PC-9 (cell line): Measurements from ENCODE around the gene ACOX1. TPM values are rescaled to one million over a fixed set of nuclear protein-coding genes. Genes with fewer than 3 reads are reported as not detected.

Experiments
- BruUV-seq: library from RNA; stranded (reverse); fragments of 400-500 nt; replicated peaks from 2 replicates; lab custom pipeline; 2021; lab: Mats Ljungman, UMichigan
- CTCF ChIA-PET: fragments of 300-600 bp; sonication (Branson Sonifier 250); formaldehyde crosslinking; loops from one replicate; lab custom pipeline; 2022; ENCODE audit warnings: antibody characterized with exemption; lab: Charles Lee
- POLR2A ChIA-PET: fragments of 300-600 bp; sonication (Branson Sonifier 250); formaldehyde crosslinking; loops from one replicate; lab custom pipeline; 2022; ENCODE audit warnings: antibody characterized with exemption; ENCODE audit not compliant: unreplicated experiment; lab: Charles Lee
- DNase-seq, 2 experiments: peaks; one replicate each; pipeline versions ENCODE4 v3.0.0 to v3.0.0-alpha.2; 2015 to 2022; ENCODE audit warnings: mixed read lengths in 1 of 2
- H2AFZ ChIP-seq: fragments of 200-600 bp; sonication (generic); 2 replicates; pipeline ENCODE4 v1.8.1; 2017; ENCODE audit warnings: antibody characterized with exemption
- H3F3A ChIP-seq: fragments of 200-600 bp; sonication (generic); 2 replicates; pipeline ENCODE4 v1.8.1; 2017; ENCODE audit warnings: antibody characterized with exemption, mild to moderate bottlenecking, low read depth; ENCODE audit not compliant: insufficient read depth
- H3K27ac ChIP-seq: fragments of 200-600 bp; sonication (generic); 2 replicates; pipeline ENCODE4 v1.6.1; 2016; ENCODE audit warnings: mixed run types
- H3K27me3 ChIP-seq: fragments of 200-600 bp; sonication (generic); 2 replicates; pipeline ENCODE4 v1.6.1; 2016; ENCODE audit warnings: low read depth, mixed run types; ENCODE audit not compliant: insufficient read depth
- H3K36me3 ChIP-seq: fragments of 200-600 bp; sonication (generic); 2 replicates; pipeline ENCODE4 v1.6.1; 2016; ENCODE audit warnings: low read depth, mixed run types
- H3K4me1 ChIP-seq: fragments of 200-600 bp; sonication (generic); replicated peaks from 2 replicates; pipeline ENCODE4 v1.6.1; 2016; ENCODE audit warnings: mixed run types; ENCODE audit not compliant: insufficient read depth
- H3K4me2 ChIP-seq: fragments of 200-600 bp; sonication (generic); 2 replicates; pipeline ENCODE4 v1.6.1; 2017; ENCODE audit warnings: mixed run types
- H3K4me3 ChIP-seq: fragments of 200-600 bp; sonication (generic); 2 replicates; pipeline ENCODE4 v1.6.1; 2016; ENCODE audit warnings: mixed run types
- H3K79me2 ChIP-seq: fragments of 200-600 bp; sonication (generic); 2 replicates; pipeline ENCODE4 v1.6.1; 2017; ENCODE audit warnings: low read depth, mixed run types
- H3K9me2 ChIP-seq: fragments of 200-600 bp; sonication (generic); 2 replicates; pipeline ENCODE4 v1.8.1; 2017; ENCODE audit warnings: mild to moderate bottlenecking; ENCODE audit not compliant: insufficient read depth
- H3K9me3 ChIP-seq: fragments of 200-600 bp; sonication (generic); 2 replicates; pipeline ENCODE4 v1.8.1; 2016; ENCODE audit warnings: low read depth; ENCODE audit not compliant: insufficient read depth
- H4K20me1 ChIP-seq: fragments of 200-600 bp; sonication (generic); 2 replicates; pipeline ENCODE4 v1.8.1; 2017; ENCODE audit not compliant: insufficient read depth
- CTCF ChIP-seq: fragments of 200-600 bp; sonication (generic); conservative IDR thresholded peaks from 2 replicates; pipeline ENCODE4 v1.6.1; 2017; ENCODE audit warnings: mixed run types, antibody characterized with exemption, mild to moderate bottlenecking, moderate library complexity
- EZH2 ChIP-seq: fragments of 200-600 bp; sonication (generic); IDR thresholded peaks from 2 replicates; pipeline ENCODE4 v1.8.0; 2017; ENCODE audit warnings: antibody characterized with exemption, low read depth
- intact Hi-C: fragments of 100-400 bp; cut with micrococcal nuclease; formaldehyde crosslinking; loops from one replicate; pipeline ENCODE4 v1.10.0; 2022; ENCODE audit not compliant: unreplicated experiment
- total RNA-seq: library from RNA; stranded (reverse); gene quantifications from 2 replicates; pipeline ENCODE4 v1.2.3, GENCODE V29; 2021

The ACOX1 gene
- total RNA-seq, 1 experiment from 2014 or later = 35.5 TPM

- POLR2A ChIA-PET = no interaction called here
- no TSS peak for BruUV-seq
Observed at GRCh38 chr17:76004750-76005262, 25.8 kb upstream of the ACOX1 start.

GRCh38 chr17:76003915-76004314 lies 24.9 kb upstream of the ACOX1 start:
- no peaks in the 10 kb centered on the region for H3K9me3 ChIP-seq
- H4K20me1 ChIP-seq = no peaks in the 10 kb centered on the region
- no peaks in the 10 kb centered on the region for H3K79me2 ChIP-seq
- no peak overlapping the region for H3K27ac ChIP-seq
- peaks cover 28% of the 10 kb centered on the region for H3F3A ChIP-seq
- TF ChIP-seq CTCF = no peak
- intact Hi-C loops = loop anchor here (10.0 kb wide), 1 partner anchor 229 kb away; a partner anchor contains a TSS
- no peak overlapping the region for H3K4me2 ChIP-seq
- no peak overlapping the region for H2AFZ ChIP-seq
- H3K4me3 ChIP-seq = no peak overlapping the region
- no peaks in the 10 kb centered on the region for H3K36me3 ChIP-seq
- H3K4me1 ChIP-seq = peaks cover 14% of the 10 kb centered on the region
- no peaks in the 10 kb centered on the region for H3K9me2 ChIP-seq
- no peaks in the 10 kb centered on the region for H3K27me3 ChIP-seq
- no TSS peak for BruUV-seq
- ChIA-PET CTCF (interaction anchor here (0.5 to 0.7 kb wide), 3 partner anchors 60 to 396 kb away, joined by 3 to 6 read pairs (median 3); no protein-coding TSS in a partner anchor), POLR2A (interaction anchor here (0.6 kb wide), 1 partner anchor 25 kb away, joined by 3 read pairs; the partner anchor contains the start of genes ACOX1 and TEN1)
- DNase-seq = no peak

More at GRCh38 chr17:76004750-76005262, 25.8 kb upstream of the ACOX1 start:
- no peak overlapping the region for H3K4me3 ChIP-seq
- peaks cover 22% of the 10 kb centered on the region for H3F3A ChIP-seq
- H3K27me3 ChIP-seq = no peaks in the 10 kb centered on the region
- TF ChIP-seq EZH2 = no peak
- TF ChIP-seq CTCF = no peak
- no peaks in the 10 kb centered on the region for H3K9me3 ChIP-seq
- CTCF ChIA-PET = interaction anchor here (0.5 to 1.1 kb wide), 2 partner anchors 99 to 284 kb away, joined by 3 to 8 read pairs; no protein-coding TSS in a partner anchor
- H3K79me2 ChIP-seq = no peaks in the 10 kb centered on the region
- no peaks in the 10 kb centered on the region for H3K9me2 ChIP-seq
- peaks cover 5% of the 10 kb centered on the region for H3K4me1 ChIP-seq
- no peak overlapping the region for H2AFZ ChIP-seq
- H3K36me3 ChIP-seq = no peaks in the 10 kb centered on the region
- intact Hi-C loops = loop anchor here (1.0 to 10.0 kb wide), 2 partner anchors 100 to 230 kb away; a partner anchor contains a TSS
- H3K27ac ChIP-seq = no peak overlapping the region
- no peak overlapping the region for H3K4me2 ChIP-seq
- no peaks in the 10 kb centered on the region for H4K20me1 ChIP-seq
- DNase-seq = no peak

- H3K79me2 ChIP-seq = no peaks in the 10 kb centered on the region
- H3K4me2 ChIP-seq = no peak overlapping the region
- no peak overlapping the region for H3K4me3 ChIP-seq
- H3F3A ChIP-seq = peaks cover 47% of the 10 kb centered on the region
- H4K20me1 ChIP-seq = no peaks in the 10 kb centered on the region
- no peak for TF ChIP-seq EZH2
- H3K27me3 ChIP-seq = no peaks in the 10 kb centered on the region
- H3K9me2 ChIP-seq = no peaks in the 10 kb centered on the region
- no peaks in the 10 kb centered on the region for H3K36me3 ChIP-seq
- H3K27ac ChIP-seq = no peak overlapping the region
- no peak overlapping the region for H2AFZ ChIP-seq
- ChIA-PET POLR2A (no interaction called here), CTCF (interaction anchor here (0.7 kb wide), 1 partner anchor 86 kb away, joined by 4 read pairs; no protein-coding TSS in a partner anchor)
- intact Hi-C loops = loop anchor here (10.0 kb wide), 1 partner anchor 227 kb away; a partner anchor contains a TSS
- no TSS peak for BruUV-seq
- H3K9me3 ChIP-seq = no peaks in the 10 kb centered on the region
- peaks cover 32% of the 10 kb centered on the region for H3K4me1 ChIP-seq
- DNase-seq = no peak
Observed at GRCh38 chr17:76002100-76002499, 23.1 kb upstream of the ACOX1 start.
